Prostate gland (tissue), 2 donors: Measurements from ENCODE around the gene ACTN4.

Experiments used
- CTCF ChIP-seq, 4 experiments: fragments of 200-600 bp in 2 of 4; fragments of 450-650 bp in 2 of 4; sonication (generic) in 2 of 4; IDR thresholded peaks; 1 replicate in 3 of 4; 2 replicates in 1 of 4; pipeline ENCODE4 v1.5.1; 2016 to 2019; ENCODE audit warnings: antibody characterized with exemption in 4 of 4, mild to moderate bottlenecking in 2 of 4, moderate library complexity in 2 of 4
- POLR2AphosphoS5 ChIP-seq: sonication (generic); formaldehyde crosslinking; IDR thresholded peaks from one replicate; pipeline ENCODE4 v1.6.1; 2017; ENCODE audit warnings: antibody characterized with exemption

GRCh38 chr19:38649305-38650171, 2.1 kb downstream of the ACTN4 start:
- TF ChIP-seq CTCF (IDR thresholded peaks at IDR 0.05) (no peak), POLR2AphosphoS5 (peak; percentile 84)
